ENCODE measurements around the gene CDH9.

Gene CDH9

DNA sequence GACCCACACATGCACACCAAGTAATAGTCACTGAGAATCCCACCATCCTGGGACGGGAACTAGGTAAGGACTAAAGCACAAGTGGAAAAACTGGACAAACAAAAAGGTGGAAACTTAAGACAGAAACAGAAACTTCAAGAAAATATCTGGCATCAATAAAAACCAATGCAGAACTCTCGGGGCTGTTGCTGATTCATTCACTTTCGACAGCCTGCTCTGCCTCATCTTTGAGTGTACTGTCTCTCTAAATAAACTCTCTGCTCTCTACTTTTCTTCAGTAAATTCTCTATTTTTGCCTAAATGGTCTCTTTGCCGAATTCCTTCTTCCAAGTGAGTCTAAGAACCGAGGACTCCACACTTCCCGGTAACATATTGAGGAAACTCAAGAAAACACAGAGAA is 116.9 kb downstream of the CDH9 start:
- DNase-seq (ENCODE audit: low read depth), result no peak
- TF ChIP-seq, protein P1, sequence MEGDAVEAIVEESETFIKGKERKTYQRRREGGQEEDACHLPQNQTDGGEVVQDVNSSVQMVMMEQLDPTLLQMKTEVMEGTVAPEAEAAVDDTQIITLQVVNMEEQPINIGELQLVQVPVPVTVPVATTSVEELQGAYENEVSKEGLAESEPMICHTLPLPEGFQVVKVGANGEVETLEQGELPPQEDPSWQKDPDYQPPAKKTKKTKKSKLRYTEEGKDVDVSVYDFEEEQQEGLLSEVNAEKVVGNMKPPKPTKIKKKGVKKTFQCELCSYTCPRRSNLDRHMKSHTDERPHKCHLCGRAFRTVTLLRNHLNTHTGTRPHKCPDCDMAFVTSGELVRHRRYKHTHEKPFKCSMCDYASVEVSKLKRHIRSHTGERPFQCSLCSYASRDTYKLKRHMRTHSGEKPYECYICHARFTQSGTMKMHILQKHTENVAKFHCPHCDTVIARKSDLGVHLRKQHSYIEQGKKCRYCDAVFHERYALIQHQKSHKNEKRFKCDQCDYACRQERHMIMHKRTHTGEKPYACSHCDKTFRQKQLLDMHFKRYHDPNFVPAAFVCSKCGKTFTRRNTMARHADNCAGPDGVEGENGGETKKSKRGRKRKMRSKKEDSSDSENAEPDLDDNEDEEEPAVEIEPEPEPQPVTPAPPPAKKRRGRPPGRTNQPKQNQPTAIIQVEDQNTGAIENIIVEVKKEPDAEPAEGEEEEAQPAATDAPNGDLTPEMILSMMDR (IDR thresholded peaks at IDR 0.05; ENCODE audit: low read length, missing control alignments), result no peak
- no peak overlapping the region for H3K4me3 ChIP-seq (replicated peaks; ENCODE audit: low read depth, low read length)

DNA sequence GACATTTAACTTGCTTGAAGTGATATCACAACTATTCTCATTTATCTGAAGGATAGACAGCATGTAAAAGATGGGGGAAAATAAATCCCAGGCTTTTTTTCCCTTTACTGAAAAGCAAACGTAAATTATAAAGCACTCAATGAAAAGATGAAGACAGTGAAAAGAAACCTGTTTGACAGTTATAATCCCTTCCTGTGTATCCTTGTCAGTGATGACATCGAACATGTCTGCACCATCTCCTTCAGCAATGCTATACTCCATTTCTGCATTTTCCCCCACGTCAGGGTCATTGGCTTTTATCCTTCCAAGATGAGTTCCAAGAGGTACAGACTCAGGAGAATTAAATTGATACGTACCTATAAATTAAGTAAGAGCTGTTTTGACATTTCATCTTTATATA is 134.9 kb downstream of the CDH9 start:
- TF ChIP-seq, protein P1 (IDR thresholded peaks at IDR 0.05; ENCODE audit: low read length, missing control alignments), result no peak
- no peak overlapping the region for H3K4me3 ChIP-seq (replicated peaks; ENCODE audit: low read depth, low read length)
- no peak for DNase-seq (ENCODE audit: low read depth)

DNA sequence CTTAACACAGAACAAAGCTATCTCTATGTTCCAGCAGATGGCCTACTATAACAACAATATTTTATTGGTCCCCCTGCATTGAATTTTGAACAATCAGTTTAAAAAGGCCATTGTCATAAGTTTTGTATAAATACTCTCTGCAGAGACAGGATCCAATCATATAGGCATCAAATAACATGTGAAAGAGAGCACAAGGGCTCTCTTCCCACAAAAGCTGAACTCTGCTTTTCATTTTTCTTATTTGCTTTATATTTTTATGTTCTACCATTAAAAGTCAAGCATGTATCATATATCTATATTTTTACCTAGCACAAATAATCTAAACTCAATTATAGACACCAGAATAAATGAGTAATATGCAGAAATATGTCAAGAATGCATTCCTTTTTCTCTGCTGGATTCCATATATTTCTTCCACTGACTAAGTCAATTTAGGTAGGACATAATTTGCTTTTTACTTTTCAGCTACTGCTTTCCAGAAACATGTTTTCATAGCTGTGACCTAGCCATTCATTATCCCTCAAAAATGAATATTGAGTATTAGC is 143.6 kb downstream of the CDH9 start:
- DNase-seq (ENCODE audit: low read depth), result peak; percentile 14

DNA sequence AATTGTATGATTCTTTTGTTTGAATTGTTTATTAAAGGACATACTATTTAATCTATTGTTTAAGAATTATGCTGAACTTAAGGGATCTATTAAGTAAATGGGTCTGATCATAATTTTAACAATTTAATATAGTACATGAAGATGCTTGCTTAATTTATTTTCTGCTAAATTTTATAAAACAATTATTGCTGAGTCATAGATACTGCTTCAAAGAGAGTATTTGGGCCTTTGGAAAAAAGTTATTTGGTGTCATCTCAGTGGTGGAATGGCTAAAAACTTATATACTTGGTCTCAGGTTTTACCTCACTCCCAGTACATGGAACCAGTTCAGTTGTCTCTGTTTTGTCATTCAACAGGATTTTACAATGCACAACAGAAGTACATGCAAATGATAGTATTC is 145.3 kb downstream of the CDH9 start:
- no peak overlapping the region for H3K4me3 ChIP-seq (replicated peaks; ENCODE audit: low read depth, low read length)
- TF ChIP-seq, protein P1 (IDR thresholded peaks at IDR 0.05; ENCODE audit: low read length, missing control alignments), result no peak
- DNase-seq (ENCODE audit: low read depth), result no peak

More for the DNA sequence above, 143.6 kb downstream of the CDH9 start:
- TF ChIP-seq, protein P1 (IDR thresholded peaks at IDR 0.05; ENCODE audit: low read length, missing control alignments), result no peak
- H3K4me3 ChIP-seq (replicated peaks; ENCODE audit: low read depth, low read length), result no peak overlapping the region

DNA sequence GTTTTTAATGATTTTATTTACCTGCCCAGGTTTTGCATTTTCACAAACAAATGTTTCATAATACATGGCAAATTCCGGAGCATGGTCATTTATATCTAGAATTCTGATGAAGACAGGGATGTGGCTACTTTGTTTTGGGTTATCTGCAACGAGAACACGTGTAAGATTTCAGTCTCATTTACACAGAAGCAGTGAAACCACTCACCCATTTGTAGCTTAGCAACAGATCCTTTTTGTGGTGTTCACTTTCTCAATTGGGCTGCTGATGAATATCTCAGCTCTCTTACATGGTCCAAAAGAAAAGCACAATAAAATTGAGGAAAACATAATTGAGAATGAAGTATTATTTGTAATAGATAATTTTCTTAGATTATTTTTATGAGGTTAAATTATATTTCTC is 148.6 kb downstream of the CDH9 start:
- TF ChIP-seq, protein P1 (IDR thresholded peaks at IDR 0.05; ENCODE audit: low read length, missing control alignments), result no peak
- DNase-seq (ENCODE audit: low read depth), result no peak
- H3K4me3 ChIP-seq (replicated peaks; ENCODE audit: low read depth, low read length), result no peak overlapping the region

DNA sequence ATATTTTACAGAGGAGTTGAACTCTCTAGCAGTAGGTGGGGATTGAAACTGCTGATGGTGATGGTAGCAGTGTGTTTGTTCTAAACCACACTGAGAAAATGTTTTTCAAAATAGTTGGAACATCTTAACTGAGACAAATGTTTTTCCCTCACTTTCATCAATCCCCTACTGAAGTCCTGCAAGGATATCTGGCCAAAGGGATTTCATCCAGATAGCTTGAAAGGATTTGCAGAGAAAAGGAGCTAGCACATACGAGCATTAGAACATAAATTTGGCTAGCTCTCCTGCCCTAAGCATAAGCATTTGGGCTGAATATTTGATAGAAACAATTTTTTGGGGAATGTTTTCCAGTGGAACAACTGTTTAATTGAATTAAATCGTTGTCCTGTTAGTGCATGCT is 153.9 kb downstream of the CDH9 start:
- TF ChIP-seq, protein P1 (IDR thresholded peaks at IDR 0.05; ENCODE audit: low read length, missing control alignments), result no peak
- no peak overlapping the region for H3K4me3 ChIP-seq (replicated peaks; ENCODE audit: low read depth, low read length)
- DNase-seq (ENCODE audit: low read depth), result no peak

DNA sequence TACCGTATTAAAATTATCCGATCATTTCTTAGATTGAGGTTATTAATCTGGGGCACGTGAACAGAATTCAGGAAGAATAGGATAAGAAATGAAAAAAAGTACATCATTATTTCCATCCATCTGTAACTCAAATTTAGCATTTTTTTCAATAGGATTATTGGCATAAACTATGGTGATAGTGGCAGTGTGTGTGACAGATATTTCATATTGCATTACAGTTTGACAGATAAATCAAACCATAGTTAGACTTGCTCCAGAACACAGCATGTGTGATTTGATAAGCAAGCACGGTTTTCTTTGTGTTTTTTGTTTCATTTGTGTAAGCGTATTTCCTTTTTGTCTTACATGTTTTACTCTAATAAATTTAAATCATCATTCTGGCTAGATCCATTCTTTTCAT is 155.0 kb downstream of the CDH9 start:
- TF ChIP-seq, protein P1 (IDR thresholded peaks at IDR 0.05; ENCODE audit: low read length, missing control alignments), result no peak
- no peak overlapping the region for H3K4me3 ChIP-seq (replicated peaks; ENCODE audit: low read depth, low read length)
- DNase-seq (ENCODE audit: low read depth), result no peak
